ENCODE results near the gene TRAF6. TPM values are rescaled to one million over a fixed set of nuclear protein-coding genes. Genes with fewer than 3 reads are reported as not detected.
A peak's percentile ranks its signal among the peaks of the same experiment; 100 is the strongest.

Gene TRAF6
- total and polyA plus RNA-seq, 12 donors: 3.0 to 18.2 (median 12.9) TPM

DNA sequence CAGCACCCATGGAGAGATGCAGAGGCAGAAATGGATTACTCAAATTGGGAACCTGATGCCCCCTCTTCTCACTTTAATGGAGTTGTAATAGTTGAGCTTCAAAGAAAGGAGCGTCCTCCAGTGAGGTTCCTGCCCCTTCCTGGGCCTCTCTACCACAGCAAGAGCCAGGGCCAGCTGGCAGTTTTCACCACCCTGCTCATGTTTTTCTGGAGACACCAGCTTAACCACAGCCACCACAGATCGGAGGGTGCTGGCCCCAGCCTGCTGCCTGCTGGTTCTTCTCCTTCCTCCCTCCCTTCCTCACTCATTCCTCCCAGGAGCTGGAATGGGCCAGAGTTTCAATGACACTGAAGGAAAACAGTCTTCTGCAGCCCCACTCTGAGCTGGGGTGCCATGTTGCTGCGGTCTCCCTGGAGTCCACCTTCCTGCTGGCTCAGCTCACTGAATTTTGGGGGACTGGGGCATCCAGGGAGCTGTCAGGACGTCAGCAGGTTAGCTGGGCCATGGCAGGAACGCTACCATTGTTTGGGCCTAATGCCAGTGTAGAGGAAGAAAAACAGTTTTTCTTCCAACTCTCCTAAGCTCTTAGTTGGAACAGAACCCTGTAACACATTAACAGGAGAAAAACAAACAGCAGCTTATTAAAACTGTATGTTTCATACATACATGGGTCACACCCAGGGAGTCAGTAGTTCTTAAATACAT lies 57.7 kb downstream of the TRAF6 start:
- TF ChIP-seq, protein P1, sequence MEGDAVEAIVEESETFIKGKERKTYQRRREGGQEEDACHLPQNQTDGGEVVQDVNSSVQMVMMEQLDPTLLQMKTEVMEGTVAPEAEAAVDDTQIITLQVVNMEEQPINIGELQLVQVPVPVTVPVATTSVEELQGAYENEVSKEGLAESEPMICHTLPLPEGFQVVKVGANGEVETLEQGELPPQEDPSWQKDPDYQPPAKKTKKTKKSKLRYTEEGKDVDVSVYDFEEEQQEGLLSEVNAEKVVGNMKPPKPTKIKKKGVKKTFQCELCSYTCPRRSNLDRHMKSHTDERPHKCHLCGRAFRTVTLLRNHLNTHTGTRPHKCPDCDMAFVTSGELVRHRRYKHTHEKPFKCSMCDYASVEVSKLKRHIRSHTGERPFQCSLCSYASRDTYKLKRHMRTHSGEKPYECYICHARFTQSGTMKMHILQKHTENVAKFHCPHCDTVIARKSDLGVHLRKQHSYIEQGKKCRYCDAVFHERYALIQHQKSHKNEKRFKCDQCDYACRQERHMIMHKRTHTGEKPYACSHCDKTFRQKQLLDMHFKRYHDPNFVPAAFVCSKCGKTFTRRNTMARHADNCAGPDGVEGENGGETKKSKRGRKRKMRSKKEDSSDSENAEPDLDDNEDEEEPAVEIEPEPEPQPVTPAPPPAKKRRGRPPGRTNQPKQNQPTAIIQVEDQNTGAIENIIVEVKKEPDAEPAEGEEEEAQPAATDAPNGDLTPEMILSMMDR (IDR thresholded peaks at IDR 0.05): no peak
- Histone ChIP-seq H3K36me3 (peaks cover 0 to 64% (median 0%) of the 10 kb centered on the region in 9 donors), H3K9me3 (no peaks in the 10 kb centered on the region), H3K4me3 (no peak overlapping the region), H3K27ac (peak overlapping the region in 6 of 10 donors; percentile 2 to 90 (median 18)), H3K4me1 (peaks cover 13 to 72% (median 57%) of the 10 kb centered on the region in 9 donors), H3K27me3 (no peaks in the 10 kb centered on the region)
- 61 to 67% methylated on average over 5 of the region's 5 CpGs for whole genome bisulfite sequencing, 2 donors
- intact Hi-C loops (cut with DNase I): loop anchor here in 2 of 10 donors (10.0 kb wide), 1 partner anchor 78 kb away; no protein-coding TSS in a partner anchor
- DNase-seq (no peak), ATAC-seq (no peak)

DNA sequence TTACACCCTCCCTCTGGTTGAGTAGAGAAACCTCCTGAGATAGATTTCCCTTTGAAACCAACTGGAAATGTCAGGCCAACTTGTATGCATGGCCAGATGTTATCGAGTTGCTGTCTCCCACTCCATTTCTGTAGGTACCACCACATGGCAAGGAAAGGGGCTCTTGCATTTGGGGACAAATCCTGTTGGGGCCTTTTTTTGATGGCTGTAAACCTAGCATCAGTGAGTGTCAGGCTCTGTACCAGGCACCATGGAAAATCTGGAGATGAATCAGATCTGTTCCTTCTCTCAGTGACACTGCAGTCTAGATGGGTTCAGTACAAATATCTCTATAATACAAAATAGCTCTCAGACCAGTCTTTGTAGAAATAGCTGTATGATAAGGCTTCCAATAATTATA lies 58.4 kb downstream of the TRAF6 start:
- TF ChIP-seq, protein P1 (IDR thresholded peaks at IDR 0.05): no peak
- 96 to 100% methylated on average over 1 of the region's 1 CpG for WGBS, 2 donors
- Histone ChIP-seq H3K27me3 (no peaks in the 10 kb centered on the region), H3K36me3 (peaks cover 0 to 67% (median 0%) of the 10 kb centered on the region in 9 donors), H3K9me3 (no peaks in the 10 kb centered on the region), H3K4me1 (peaks cover 13 to 66% (median 52%) of the 10 kb centered on the region in 9 donors), H3K27ac (no peak overlapping the region), H3K4me3 (no peak overlapping the region)
- intact Hi-C loops (cut with DNase I): loop anchor here in 2 of 10 donors (10.0 kb wide), 1 partner anchor 77 kb away; no protein-coding TSS in a partner anchor
- ATAC-seq (no peak), DNase-seq (no peak)

DNA sequence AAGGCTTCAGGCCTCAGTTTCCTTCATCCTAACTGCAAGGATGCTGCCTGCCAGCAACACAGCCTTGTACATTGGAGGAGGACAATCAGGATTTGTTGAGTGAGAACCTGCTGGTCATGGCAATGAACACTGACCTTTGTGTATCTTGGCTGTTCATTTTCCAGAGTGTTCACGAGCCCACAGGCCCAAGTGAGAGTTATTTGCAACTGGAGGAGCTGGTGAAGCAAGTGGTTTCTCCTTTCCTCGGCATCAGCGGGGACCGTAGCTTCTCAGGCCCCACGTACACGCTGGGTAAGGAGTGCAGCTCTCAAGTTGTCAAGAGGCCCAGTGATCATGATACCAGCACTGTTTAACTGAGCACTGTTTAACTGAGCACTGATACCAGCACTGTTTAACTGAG lies 59.0 kb downstream of the TRAF6 start:
- Histone ChIP-seq H3K9me3 (no peaks in the 10 kb centered on the region), H3K27me3 (no peaks in the 10 kb centered on the region), H3K4me3 (no peak overlapping the region), H3K4me1 (peaks cover 6 to 60% (median 46%) of the 10 kb centered on the region in 9 donors), H3K36me3 (peaks cover 0 to 67% (median 0%) of the 10 kb centered on the region in 9 donors), H3K27ac (peak overlapping the region in 2 of 10 donors; percentile 58 to 74)
- ATAC-seq (no peak), DNase-seq (no peak)
- TF ChIP-seq, protein P1 (IDR thresholded peaks at IDR 0.05): no peak
- WGBS, 2 donors: 95 to 96% methylated on average over 6 of the region's 6 CpGs
- intact Hi-C loops (cut with DNase I): loop anchor here in 2 of 10 donors (10.0 kb wide), 1 partner anchor 76 kb away; no protein-coding TSS in a partner anchor

DNA sequence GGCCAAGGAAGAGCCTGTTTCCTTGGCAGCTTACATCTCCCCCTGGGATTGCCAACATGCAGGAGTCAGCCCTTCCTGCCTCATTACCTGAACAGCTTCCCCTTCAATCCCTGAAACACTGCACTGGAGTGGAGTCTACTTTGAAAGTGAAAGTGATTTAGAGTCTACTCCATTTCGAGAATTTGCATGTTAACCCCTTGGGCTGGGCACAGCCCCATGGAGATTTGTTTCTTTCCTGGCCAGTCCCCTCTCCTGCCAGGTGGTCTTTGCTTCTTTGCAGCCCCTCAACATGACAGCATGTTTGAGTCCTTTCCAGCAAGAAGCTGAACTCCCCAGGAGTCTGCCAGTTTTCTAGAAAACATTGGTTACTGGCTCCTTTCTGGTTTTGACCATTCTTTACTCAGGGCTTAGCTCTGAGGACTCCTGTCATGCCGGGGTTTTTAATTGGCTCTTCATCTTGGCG lies 59.9 kb downstream of the TRAF6 start:
- H3K9me3 ChIP-seq: no peaks in the 10 kb centered on the region
- TF ChIP-seq, protein P1 (IDR thresholded peaks at IDR 0.05): no peak
- H3K4me3 ChIP-seq: peak overlapping the region in 5 of 10 donors; percentile 7 to 36 (median 21)
- 54 to 55% methylated on average over 3 of the region's 3 CpGs for WGBS, 2 donors
- H3K36me3 ChIP-seq: peaks cover 0 to 64% (median 0%) of the 10 kb centered on the region in 9 donors
- ATAC-seq: peak in 4 of 8 donors; percentile 14 to 39 (median 20)
- intact Hi-C loops (cut with DNase I): loop anchor here in 2 of 10 donors (10.0 kb wide), 1 partner anchor 75 kb away; no protein-coding TSS in a partner anchor
- peak overlapping the region in 8 of 10 donors; percentile 0 to 74 (median 31) for H3K27ac ChIP-seq
- peaks cover 3 to 52% (median 37%) of the 10 kb centered on the region in 9 donors for H3K4me1 ChIP-seq
- DNase-seq: no peak
- no peaks in the 10 kb centered on the region for H3K27me3 ChIP-seq

Measured in heart right ventricle (tissue), 16 donors.